Measurements from ENCODE around the gene DNER. TPM values are rescaled to one million over a fixed set of nuclear protein-coding genes. Genes with fewer than 3 reads are reported as not detected.

Gene DNER
- polyA plus RNA-seq, 1 of the 3 experiments (the other 2 are of a cell fraction), result 1.4 TPM

DNA sequence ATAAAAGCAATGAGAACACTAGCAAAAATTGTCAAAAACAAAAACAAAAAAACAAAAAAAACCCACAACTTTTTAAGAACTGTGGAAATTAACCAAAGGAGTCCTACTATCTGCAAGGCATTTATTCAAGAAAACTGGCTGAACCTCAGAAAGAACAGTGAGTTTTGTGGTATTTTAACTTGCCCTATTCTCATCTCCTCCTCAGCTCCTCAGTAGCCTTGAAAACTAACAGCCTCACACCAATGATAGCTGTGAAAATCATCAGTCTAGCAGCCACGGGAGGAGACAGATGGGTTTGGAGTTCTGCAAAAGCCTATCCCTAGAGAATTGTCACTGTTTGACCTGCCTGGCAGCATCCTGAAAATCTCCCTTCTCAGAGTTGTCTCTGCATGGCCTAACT, 20.1 kb upstream of the DNER start:
- peaks cover 0 to 2% of the 10 kb centered on the region in 2 experiments; a peak in 1 of 4 replicates for H3K4me1 ChIP-seq (ENCODE audit: control insufficient read depth in 1 of 2, insufficient read depth in 2 of 2, low read depth in 1 of 2, low read length in 1 of 2)
- H3K9ac ChIP-seq, result no peak overlapping the region
- DNase-seq, result no peak
- H3K4me2 ChIP-seq, result no peak overlapping the region
- ChIA-PET POLR2A (no interaction called here), CTCF (interaction anchor here (1.2 kb wide), 1 partner anchor 19 kb away, joined by 3 read pairs; no protein-coding TSS in a partner anchor)
- H3K9me2 ChIP-seq, result no peaks in the 10 kb centered on the region
- no peaks in the 10 kb centered on the region for H3K36me3 ChIP-seq (replicated peaks in 1 of 2; ENCODE audit: control insufficient read depth in 1 of 2, insufficient read depth in 2 of 2, low read length in 1 of 2)
- H3K79me2 ChIP-seq (ENCODE audit: insufficient read depth), result no peaks in the 10 kb centered on the region
- H3K27me3 ChIP-seq (ENCODE audit: insufficient read depth), result no peaks in the 10 kb centered on the region
- no peaks in the 10 kb centered on the region for H4K20me1 ChIP-seq (ENCODE audit: insufficient read depth)
- no peak overlapping the region for H2AFZ ChIP-seq (ENCODE audit: low read depth)
- no peaks in the 10 kb centered on the region for H3K9me3 ChIP-seq
- WGBS (ENCODE audit: low lambda C conversion rate), result 33% methylated on average over 1 of the region's 1 CpG
- no peak overlapping the region for H3K27ac ChIP-seq (ENCODE audit: low read depth in 2 of 2, low read length in 1 of 2)
- H3K4me3 ChIP-seq (ENCODE audit: low read depth in 2 of 2, low read length in 1 of 2), result no peak overlapping the region
- TF ChIP-seq USF2 (IDR thresholded peaks at IDR 0.05; ENCODE audit: borderline replicate concordance, low read depth, low read length), result no peak
- no peak for TF ChIP-seq CTCF (IDR thresholded peaks at IDR 0.05)
- TF ChIP-seq TAF1 (IDR thresholded peaks at IDR 0.05; ENCODE audit: borderline replicate concordance, low read depth, low read length), result no peak
- TF ChIP-seq IRF3 (IDR thresholded peaks at IDR 0.05; ENCODE audit: low read depth, low read length), result no peak
- TF ChIP-seq RAD21 (IDR thresholded peaks at IDR 0.05; ENCODE audit: low read length), result no peak
- H3F3A ChIP-seq (replicated peaks; ENCODE audit: insufficient read depth), result no peaks in the 10 kb centered on the region

GRCh38 chr2:229733611-229734245, 19.4 kb upstream of the DNER start:
- Histone ChIP-seq H2AFZ (ENCODE audit: low read depth) (no peak overlapping the region), H3F3A (replicated peaks; ENCODE audit: insufficient read depth) (no peaks in the 10 kb centered on the region), H3K9me2 (no peaks in the 10 kb centered on the region), H3K4me3 (ENCODE audit: low read depth in 2 of 2, low read length in 1 of 2) (no peak overlapping the region), H3K9ac (no peak overlapping the region), H3K4me2 (no peak overlapping the region), H3K36me3 (replicated peaks in 1 of 2; ENCODE audit: control insufficient read depth in 1 of 2, insufficient read depth in 2 of 2, low read length in 1 of 2) (no peaks in the 10 kb centered on the region), H3K4me1 (ENCODE audit: control insufficient read depth in 1 of 2, insufficient read depth in 2 of 2, low read depth in 1 of 2, low read length in 1 of 2) (peaks cover 0 to 2% of the 10 kb centered on the region in 2 experiments; a peak in 1 of 4 replicates), H4K20me1 (ENCODE audit: insufficient read depth) (no peaks in the 10 kb centered on the region), H3K79me2 (ENCODE audit: insufficient read depth) (no peaks in the 10 kb centered on the region), H3K27ac (ENCODE audit: low read depth in 2 of 2, low read length in 1 of 2) (no peak overlapping the region), H3K9me3 (no peaks in the 10 kb centered on the region), H3K27me3 (ENCODE audit: insufficient read depth) (no peaks in the 10 kb centered on the region)
- WGBS (ENCODE audit: low lambda C conversion rate), result 58% methylated on average over 6 of the region's 6 CpGs
- TF ChIP-seq RCOR1 (IDR thresholded peaks at IDR 0.05; ENCODE audit: low read length) (no peak), CHD2 (IDR thresholded peaks at IDR 0.05; ENCODE audit: low read length, partially characterized antibody) (no peak), CTCF (IDR thresholded peaks at IDR 0.05) (no peak), SMC3 (IDR thresholded peaks at IDR 0.05; ENCODE audit: low read depth, low read length) (no peak), FOSL2 (IDR thresholded peaks at IDR 0.05; ENCODE audit: borderline replicate concordance, low read depth) (no peak), GABPA (IDR thresholded peaks at IDR 0.05; ENCODE audit: low read depth) (no peak), NRF1 (IDR thresholded peaks at IDR 0.05; ENCODE audit: low read depth, low read length) (no peak), SIN3A (IDR thresholded peaks at IDR 0.05; ENCODE audit: borderline replicate concordance, low read depth, low read length) (no peak)
- TF ChIP-seq, protein P1, sequence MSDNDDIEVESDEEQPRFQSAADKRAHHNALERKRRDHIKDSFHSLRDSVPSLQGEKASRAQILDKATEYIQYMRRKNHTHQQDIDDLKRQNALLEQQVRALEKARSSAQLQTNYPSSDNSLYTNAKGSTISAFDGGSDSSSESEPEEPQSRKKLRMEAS (IDR thresholded peaks at IDR 0.05; ENCODE audit: low read depth), result no peak
- POLR2A ChIA-PET, result no interaction called here
- DNase-seq, result no peak
- CTCF ChIA-PET, result interaction anchor here (1.2 kb wide), 1 partner anchor 18 kb away, joined by 3 read pairs; no protein-coding TSS in a partner anchor
